GM21360 (cell line): ENCODE results near the gene TCOF1.
"Not testable (repeated sequence)": the region's sequence is repeated elsewhere in the genome, so short reads cannot be mapped to it uniquely, and the experiment has no call there.

Experiments used
- ATAC-seq: cut with Tn5 transposase; IDR thresholded peaks from one replicate; pipeline ENCODE4 v1.9.1; 2021; ENCODE audit warnings: mild to moderate bottlenecking, moderate library complexity; ENCODE audit not compliant: unreplicated experiment

Gene TCOF1

DNA sequence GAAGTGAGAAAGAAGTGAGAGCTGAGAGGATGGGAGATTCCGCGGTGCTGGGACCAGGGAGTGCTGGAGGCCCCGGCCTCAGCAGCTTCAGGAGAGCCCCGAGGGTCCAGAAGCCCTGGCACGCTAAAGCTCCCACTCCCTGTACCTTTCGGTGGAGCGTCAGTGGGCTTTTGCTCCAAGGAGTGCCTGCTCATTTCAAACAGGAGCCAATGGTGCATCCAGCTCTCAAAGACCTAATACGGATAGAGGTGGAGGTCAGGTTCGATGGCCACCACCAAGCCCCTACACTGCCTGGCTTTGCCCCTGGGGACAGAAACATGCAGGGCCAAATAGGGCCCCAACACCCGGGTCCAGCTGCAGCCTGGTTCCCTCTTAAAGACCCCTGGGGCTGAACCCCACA, 47.0 kb downstream of the TCOF1 start:
- ATAC-seq = no peak

DNA sequence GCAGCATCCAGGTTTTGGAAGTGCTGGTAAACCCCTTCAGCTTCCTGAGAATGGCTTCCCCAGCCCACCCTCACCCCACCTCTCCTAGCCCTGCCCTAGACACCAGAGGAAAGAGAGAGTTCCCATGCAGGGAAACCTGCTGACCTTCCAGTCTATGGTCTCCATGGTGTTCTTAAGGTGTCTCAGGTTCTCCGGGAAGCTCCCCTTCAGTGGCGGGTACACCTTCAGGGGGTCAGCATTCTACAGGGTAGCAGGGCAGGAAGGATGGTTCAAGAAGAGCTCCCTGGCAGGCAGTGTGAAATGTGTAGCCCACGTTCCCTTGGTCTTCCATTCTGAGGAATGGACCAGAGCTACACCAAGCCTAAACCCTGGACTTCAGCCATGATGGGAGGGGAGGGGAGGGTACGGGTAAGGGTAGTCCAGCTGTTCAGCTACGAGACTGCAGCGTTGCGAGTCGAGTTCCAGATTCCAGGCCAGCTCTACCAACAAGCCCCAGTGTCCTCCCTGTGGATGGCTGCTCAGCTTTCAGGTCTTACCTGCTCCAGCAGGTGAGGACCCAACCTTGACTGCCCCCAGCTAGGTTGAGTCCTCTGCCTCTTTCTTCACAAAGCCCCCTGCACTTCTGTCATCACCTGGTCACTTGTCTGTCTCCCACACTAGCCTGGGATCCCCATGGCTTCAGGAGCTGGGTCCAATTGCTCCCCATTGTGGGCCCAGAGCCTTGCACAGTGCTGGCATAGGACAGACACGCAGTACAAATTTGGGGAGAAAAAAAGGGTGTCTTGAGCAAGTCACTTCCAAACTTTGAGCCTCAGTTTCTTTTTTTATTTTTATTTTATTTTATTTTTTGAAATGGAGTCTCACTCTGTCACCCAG, 47.7 kb downstream of the TCOF1 start:
- ATAC-seq = no peak

DNA sequence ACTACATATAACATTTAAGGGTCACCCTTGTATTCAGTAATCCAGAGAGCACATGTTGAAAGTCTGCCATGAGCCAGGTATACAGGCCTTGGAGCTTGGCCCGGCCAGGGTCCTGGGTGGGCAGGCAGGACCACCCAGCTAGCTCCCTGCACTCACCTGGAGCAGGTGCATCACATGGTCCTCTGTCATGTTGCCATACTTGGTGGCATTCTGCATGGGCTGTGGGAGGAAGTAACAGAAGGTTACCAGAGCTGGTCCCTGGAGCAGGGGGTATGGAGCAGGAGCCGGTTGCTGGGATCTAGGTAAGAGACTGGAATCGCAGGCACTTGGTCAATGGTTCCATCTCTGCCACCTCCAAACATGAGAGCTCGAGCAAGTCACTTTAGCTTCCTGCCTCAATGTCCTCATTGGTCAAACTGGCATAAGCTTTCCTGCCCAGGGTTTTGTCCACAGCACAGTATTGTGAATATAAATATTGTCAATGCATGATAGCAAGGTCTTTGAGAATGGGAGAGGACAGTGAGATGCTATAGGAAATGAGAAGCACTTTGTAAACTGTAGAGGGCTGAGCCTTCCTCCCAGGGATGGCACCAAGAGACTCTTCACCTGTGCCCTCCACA, 48.7 kb downstream of the TCOF1 start:
- ATAC-seq = no peak

DNA sequence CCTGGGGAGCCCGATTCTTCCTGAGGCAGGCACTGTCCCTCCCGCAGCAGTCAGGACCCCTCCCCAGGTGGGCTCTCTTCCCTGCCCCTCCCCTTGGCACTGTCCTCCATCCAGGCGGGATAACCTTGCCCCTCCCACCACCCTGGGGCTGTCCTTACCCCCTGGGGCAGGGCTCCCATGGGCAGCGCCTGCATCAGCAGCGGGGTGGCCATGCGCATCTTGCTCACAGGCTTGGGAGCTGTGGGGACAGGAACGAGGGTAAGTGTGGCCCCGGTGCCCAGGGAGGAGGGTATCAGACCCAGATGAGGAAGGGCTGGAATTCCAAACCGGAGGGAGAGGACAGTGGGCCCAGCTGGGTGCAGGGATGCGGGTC, 49.2 kb downstream of the TCOF1 start:
- ATAC-seq = no peak

DNA sequence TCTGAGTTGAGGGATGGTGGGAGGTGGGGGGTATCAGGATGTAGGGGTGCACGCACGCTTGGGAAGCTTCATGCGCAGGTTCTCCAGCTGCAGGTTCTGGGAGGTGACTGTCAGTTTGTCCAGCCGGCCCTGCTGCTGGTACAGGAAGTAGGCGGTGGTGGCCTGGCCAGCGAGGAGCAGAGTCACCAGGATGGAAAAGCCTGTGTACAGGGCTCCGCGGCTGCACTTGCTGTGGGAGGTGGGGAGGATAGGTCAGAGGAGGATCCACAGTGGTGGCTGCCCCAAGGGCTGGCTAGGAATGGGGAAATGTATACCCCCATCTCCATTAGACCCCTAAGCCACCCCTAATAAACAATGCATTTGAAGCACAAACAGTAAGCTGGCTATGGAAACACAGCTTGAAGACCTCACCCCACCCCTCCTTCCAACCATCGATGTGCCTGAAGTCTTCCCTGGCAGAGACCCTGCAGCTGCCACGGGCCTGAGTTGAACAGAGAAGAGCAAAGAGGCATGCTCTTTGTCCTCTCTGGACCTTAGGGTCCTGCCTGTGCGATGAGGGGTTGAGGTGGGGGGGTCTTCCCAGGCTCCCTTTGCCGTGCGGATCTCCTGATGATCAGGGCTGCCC, 49.7 kb downstream of the TCOF1 start:
- no peak for ATAC-seq

DNA sequence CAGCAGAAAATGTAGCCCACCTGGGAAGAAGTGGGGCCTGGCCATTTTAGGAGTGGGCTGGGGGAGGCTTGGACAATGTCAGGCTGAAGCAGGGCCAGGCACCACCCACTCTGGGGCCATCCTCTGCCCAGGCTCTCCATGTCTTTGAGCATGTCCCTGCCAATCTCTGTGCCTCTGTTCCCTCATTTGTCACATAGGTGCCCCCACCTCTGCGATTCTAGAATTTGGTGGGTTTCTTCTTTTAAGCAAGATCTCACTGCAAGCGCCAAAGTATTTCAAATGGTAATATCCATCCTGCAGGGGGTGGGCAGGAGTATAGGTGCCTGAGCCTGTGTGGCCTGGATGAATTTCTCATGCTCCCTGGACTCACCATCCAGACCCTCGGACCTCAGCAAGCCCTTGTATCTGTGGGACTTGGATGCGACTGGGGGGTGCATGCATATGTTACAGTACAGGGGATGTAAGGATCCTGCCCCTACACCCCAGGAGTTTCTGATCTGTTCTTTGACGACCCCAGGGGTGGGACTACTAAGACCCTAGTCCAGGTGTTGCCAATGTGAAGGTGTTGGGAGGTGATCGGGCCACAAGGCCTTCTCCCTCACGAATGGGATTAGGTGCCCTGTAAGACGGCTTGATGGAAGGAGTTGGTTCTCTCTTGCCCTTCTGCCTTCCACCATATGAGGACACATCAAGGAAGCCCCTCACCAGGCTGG, 50.9 kb downstream of the TCOF1 start:
- ATAC-seq = no peak

DNA sequence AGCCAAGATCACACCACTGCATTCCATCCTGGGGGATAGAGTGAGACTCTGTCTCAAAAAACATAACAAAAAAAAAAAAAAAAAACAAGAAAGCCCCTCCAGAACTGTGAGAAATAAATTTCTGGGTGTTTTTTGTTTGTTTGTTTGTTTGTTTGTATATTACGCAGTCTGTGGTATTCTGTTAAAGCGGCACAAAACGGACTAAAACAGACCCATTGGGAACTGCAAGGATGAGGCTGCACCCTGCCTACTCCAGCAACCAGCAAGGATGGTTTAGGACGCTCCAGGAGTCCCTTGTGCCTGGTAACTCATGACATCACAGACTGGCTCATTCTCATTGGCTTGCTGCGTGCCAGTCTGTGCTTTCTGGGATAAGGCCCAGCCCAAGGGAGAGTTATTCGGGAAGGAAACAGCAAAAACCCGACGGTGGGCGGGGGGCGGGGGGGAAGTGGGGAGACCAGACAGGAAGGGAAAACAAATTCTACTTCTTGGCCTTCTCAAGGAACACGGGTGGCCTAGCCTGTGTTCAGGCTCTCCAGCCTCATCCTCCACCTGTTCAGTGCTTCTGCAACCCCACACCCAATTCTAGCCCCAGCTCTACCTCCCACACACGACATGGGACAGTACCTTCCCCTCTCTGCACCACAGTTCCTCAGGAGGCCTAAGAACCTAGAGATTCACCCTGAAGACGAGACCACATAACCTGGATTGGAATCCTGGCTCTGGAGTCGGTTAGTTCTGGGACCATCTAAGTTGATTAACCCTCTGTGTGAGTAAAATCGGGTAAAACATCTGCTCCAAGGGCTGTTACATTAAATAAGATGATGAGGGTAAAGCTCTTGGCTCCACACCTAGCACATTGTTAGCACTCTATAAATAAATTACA, 52.4 kb downstream of the TCOF1 start:
- peak; percentile 32 for ATAC-seq

DNA sequence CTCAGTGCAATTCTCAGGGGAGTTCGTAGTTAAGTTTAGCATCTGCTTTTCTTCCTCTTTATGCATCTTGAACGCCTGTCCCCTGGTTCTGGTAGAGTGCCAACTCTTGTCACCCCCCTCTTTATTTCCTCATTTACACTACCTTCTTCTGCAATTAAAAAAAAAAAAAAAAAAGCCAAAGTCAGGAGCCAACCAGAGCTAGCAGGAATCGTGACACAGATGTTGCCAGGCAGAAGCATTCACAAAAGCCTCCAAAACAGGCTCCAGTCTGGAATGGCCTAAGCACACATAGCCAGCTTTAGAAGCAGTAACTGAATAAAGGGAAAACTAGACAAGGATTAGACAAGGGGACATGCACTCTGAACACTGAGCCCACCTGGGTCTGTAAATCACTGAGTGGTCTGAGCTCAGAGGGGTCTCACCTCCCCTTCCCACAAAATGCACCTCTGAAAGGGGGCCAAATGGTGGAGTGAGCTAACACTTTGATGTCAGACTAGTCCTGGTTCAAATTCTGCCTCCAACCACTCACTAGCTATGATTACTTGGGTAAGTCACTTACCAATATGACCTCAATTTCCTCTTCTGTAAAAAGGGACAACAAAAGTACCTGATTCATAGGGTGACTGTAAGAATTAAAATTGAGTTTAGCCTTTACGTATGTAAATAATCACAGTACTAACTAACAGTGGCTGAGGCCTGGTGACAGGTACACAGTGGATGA, 53.2 kb downstream of the TCOF1 start:
- no peak for ATAC-seq

DNA sequence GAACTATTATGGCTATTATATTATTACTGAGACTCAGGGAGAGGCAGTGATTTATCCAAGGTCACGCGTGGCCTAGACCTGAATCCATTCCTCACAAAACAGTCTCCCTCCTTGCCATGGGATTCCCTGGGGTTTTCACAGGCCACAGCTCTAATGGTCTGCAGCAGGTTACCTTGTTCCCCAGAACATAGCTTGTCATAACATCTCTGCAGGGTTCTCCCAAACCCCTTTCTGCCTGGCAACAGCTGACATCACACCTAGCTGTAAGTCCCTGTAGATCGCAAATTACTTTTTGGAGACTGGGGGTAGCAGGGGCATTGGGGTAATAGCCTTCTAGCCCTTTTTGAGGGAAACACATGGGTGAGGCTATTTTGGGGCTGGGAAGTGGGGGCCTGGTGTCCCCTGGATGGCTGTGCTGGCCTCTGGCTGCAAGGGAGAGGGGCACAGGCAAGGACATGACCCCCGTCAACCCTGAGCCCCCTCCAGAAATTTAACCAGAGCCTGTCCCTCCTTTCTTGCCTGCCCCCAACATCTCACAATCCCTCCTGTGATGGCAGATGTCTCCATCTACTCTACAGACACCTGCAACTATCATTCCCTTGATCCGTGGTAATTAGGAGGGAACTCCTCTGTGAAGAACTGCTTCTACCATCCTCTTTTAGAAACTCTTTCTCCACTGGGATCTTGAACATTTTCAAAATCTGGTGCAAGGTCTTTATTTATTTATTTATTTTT, 53.9 kb downstream of the TCOF1 start:
- no peak for ATAC-seq

DNA sequence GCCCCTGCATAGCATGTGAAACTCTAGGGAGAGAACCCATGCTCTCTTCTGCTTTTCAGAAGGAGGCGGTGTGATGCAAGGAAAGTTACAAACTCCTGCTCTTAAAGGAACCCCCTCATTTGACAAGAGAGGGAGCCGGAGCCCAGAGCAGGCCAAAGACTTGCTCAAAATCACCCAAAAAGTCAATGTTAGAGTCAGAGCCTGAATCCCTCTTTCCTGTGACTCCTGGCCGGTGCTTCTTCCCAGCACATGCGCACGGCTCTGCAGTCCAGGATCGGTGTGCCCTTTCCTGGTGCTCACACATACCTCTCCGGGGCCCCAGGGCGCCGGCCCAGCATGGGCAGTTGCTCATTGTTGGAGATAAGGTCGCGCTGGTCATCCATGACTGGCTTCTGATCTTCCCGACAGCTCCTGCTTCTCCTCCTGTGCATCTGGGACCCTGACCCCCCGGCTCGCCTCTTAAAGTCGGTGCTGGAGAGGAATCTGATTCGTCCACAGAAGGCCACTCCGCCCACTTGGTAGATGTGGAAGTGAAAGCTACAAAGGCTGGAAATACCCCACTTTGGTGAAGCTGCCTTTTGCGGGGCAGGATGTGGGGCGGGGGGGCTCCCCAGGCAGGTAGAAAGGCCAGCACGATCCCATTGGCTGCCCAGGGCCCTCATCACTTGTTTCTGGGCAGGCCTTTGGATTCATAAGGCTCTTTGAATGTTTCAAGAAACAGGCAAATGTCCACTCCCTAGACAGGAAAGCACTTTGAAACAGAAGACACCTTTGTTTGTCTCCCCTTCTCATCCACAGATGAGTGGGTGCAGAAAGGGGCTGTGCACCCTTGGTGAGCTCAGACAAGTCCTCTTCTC, 55.0 kb downstream of the TCOF1 start, which contains the start of gene CD74:
TSS of gene CD74 (minus strand) at position 592 of the 857 bp plus-strand sequence. CDS start at position 431, 161 bp downstream.
- ATAC-seq = peak; percentile 69

DNA sequence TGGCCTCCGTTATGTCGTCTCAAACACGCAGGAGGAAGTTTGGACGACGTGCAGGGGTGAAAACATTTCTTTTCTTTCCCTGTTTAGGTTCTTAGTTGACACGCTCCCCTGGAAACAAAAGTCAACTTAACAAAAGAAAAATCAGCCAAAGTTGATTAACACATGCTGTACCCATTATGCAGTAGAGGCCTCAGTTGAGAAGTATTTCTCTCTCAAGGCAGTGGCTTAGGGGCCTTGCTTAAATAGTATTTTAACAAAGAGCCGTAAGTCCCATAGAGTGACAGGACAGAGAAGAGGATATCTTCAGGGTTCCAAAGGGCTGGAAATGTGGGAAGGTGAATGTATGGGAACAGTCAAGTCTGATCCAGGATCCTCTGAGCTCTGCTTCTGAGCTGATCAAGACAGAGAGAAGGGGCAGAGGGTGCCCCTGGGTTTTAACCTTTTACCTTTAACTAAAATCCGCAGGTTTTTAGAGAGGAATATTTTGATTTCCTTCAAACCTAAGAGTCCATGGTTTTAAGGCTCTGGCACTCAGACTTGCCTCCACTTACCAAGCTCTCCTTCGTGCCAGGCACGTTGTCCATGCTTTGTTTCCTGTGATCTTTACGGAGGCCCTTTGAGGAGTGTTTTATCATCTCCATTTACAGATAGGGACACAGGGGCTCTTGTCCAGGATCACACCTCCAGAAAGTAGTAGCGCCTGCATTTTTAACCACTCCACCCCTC, 55.8 kb downstream of the TCOF1 start:
- ATAC-seq = no peak

DNA sequence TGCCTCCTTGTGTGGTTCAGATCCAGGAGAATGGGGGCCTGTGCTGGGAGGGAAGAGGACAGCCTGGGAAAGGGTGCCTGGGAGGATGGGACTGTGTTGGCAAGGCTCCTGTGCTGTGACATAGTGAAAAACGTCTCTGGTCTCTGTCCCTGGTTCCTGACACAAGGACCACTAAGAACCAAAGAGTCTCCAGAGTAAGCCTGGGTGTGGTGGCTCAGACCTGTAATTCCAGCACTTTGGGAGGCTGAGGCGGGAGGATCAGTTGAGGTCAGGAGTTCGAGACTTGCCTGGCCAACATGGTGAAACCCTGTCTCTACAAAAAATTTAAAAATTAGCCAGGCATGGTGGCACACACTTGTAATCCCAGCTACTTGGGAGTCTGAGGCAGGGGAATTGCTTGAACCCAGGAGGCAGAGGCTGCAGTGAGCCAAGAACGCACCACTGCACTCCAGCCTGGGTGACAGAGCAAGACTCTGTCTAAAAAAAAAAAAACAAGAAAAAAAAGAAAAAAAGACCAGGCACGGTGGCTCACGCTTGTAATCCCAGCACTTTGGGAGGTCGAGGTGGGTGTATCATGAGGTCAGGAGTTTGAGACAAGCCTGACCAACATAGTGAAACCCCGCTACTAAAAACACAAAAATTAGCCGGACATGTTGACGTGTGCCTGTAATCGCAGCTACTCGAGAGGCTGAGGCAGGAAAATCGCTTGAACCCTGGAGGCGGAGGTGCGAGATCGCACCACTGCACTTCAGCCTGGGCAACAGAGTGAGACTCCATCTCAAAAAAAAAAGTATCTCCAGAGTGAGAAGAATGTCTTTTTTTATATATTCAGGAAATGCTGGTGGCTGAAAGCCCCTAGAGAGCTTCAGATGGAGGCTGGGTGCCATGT, 56.6 kb downstream of the TCOF1 start:
- ATAC-seq = not testable (repeated sequence)

DNA sequence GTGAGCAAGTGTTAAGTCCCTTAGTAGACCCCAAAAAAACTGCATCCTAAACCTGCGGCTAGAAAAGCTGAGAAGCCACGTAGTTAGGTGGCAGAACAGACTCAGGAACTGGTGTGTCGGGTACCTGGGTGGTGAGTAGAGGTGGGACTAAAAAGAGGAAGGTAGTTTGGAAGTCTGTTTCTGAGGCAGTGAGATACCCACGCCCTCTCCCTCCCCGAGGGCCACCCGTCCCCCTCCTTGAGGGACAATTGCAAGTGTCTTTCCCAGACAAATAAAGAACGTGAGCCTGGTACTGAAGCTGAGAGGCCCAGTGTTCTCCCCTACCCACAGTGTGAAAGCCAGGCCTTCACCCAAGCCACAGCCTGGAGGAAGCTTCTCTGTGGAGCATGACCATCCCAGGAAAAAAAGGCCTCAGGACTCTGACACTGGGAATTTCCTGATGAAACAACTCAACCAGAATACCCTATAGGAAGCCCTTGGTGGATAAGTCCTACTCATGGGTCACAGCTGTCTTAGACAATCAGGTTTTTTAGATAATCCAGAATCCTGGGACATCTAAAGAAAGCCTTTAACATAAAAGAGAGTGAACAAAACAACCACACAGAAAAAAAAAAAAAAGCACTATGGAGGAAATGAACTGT, 62.3 kb downstream of the TCOF1 start:
- ATAC-seq = peak; percentile 60

DNA sequence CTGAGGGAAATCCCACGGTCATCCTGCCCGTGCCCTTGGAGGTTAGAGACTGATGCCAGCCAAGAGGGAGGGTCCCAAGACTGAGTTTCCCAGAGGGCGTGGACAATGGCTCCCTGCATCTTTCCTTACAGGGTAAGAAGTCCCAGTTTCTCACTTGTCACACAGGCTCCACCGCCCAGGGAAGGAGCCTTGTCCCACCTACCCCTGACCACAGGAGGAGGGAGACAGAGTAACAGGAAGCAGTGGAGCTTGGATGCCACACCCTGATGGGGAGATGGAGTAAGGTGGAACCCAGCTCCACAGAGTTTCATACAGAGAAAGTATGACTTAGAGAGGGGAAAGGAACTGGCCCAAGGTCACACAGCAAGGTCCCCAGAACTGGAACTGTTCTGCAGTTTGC, 64.6 kb downstream of the TCOF1 start:
- no peak for ATAC-seq

DNA sequence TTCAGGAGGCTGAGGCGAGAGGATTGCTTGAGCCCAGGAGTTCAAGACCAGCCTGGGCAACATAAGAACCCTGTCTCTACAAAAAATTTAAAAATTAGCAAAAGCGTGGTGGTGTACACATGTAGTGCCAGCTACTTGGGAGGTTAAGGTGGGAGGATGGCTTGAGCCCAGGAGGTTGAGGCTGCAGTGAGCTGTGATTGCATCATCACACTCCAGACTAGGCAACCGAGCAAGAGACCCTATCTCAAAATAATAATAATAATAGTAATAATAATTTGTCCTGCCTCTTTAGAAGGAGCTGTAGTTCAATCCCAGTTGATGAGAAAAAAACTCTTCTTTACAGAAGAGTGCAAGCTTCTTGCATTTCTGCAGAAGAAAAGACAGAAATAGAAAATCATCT, 65.3 kb downstream of the TCOF1 start:
- ATAC-seq = no peak

DNA sequence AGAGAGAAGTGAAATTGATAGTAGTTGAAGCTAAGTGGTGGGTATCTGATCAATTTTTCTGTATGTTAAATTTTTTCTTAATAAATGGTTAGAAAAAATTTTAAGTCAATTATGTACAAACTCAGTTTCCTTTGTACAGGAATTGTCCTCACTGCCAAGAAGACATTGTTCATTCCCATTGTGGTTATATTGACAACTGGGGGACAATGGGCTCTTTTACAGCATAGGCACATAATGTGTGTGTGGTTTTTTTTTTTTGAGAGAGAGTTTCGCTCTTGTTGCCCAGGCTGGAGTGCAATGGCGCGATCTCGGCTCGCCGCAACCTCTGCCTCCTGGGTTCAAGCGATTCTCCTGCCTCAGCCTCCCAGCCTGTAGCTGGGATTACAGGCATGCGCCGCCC, 68.7 kb downstream of the TCOF1 start:
- ATAC-seq = not testable (repeated sequence)
